HCT116 (cell line): ENCODE data around the gene CRIP1.
A peak's percentile ranks its signal among the peaks of the same experiment; 100 is the strongest.

Source experiments
- ATF3 ChIP-seq: IDR thresholded peaks from 2 replicates; pipeline ENCODE4 v1.6.1; 2012
- CTCF ChIP-seq, 3 experiments: fragments of 200-600 bp in 1 of 3; sonication (generic) in 1 of 3; IDR thresholded peaks in 2 of 3; conservative IDR thresholded peaks in 1 of 3; 2 replicates each; pipeline ENCODE4 v1.5.1; 2012 to 2017; ENCODE audit warnings: low read depth in 2 of 3, low read length in 2 of 3, antibody characterized with exemption in 1 of 3, borderline replicate concordance in 1 of 3, control low read depth in 1 of 3, mild to moderate bottlenecking in 1 of 3, mixed read lengths in 1 of 3, mixed run types in 1 of 3, moderate library complexity in 1 of 3; ENCODE audit not compliant: insufficient read depth in 1 of 3
- EZH2phosphoT487 ChIP-seq: fragments of 200-600 bp; IDR thresholded peaks from 2 replicates; pipeline ENCODE4 v1.6.1; 2018; ENCODE audit warnings: antibody characterized with exemption, borderline replicate concordance
- FOSL1 ChIP-seq: IDR thresholded peaks from 2 replicates; pipeline ENCODE4 v1.6.1; 2012; ENCODE audit warnings: low read depth
- MAX ChIP-seq: IDR thresholded peaks from 2 replicates; pipeline ENCODE4 v1.6.1; 2012
- POLR2AphosphoS5 ChIP-seq: IDR thresholded peaks from 2 replicates; pipeline ENCODE4 v1.6.1; 2011; ENCODE audit warnings: mild to moderate bottlenecking, low read depth, low read length, moderate library complexity
- REST ChIP-seq: IDR thresholded peaks from 2 replicates; pipeline ENCODE4 v1.6.1; 2012; ENCODE audit warnings: low read depth
- SIN3A ChIP-seq: IDR thresholded peaks from 2 replicates; pipeline ENCODE4 v1.6.1; 2012; ENCODE audit warnings: low read depth
- TCF7L2 ChIP-seq: IDR thresholded peaks from 2 replicates; pipeline ENCODE4 v1.7.0; 2011; ENCODE audit warnings: borderline replicate concordance, inconsistent platforms; ENCODE audit not compliant: insufficient read depth, insufficient read length; ENCODE audit errors: extremely low read depth
- YY1 ChIP-seq: IDR thresholded peaks from 2 replicates; pipeline ENCODE4 v1.6.1; 2011; ENCODE audit warnings: low read length, low read depth, moderate library complexity, mild to moderate bottlenecking; ENCODE audit not compliant: insufficient replicate concordance; ENCODE audit errors: extremely low read depth
- ZNF274 ChIP-seq: fragments of 200-500 bp; sonication (Bioruptor generic); IDR thresholded peaks from 2 replicates; pipeline ENCODE4 v1.6.1; 2014; ENCODE audit warnings: mild to moderate bottlenecking, low read depth, low read length, inconsistent platforms

- TF ChIP-seq ATF3 = no peak
- TF ChIP-seq MAX = no peak
- peak in 2 of 3 experiments; percentile 98 to 99; a peak in 4 of 6 replicates for TF ChIP-seq CTCF (IDR thresholded peaks at IDR 0.05 in 2 of 3, conservative IDR thresholded peaks at IDR 0.05 in 1 of 3; ENCODE audit: borderline replicate concordance in 1 of 3, insufficient read depth in 1 of 3, low read depth in 2 of 3, low read length in 2 of 3)
- peak; percentile 72 for TF ChIP-seq POLR2AphosphoS5
- peak; percentile 37 for TF ChIP-seq TCF7L2
- TF ChIP-seq REST = no peak
- no peak for TF ChIP-seq ZNF274
- TF ChIP-seq SIN3A = no peak
- no peak for TF ChIP-seq EZH2phosphoT487
- TF ChIP-seq FOSL1 = no peak
- no peak for TF ChIP-seq YY1
Observed at GRCh38 chr14:105480807-105481801, 5.6 kb upstream of the CRIP1 start.
